SK-N-DZ (cell line): Measurements from ENCODE around the gene KDM8.

Source experiments
- DNase-seq: peaks from one replicate; pipeline ENCODE4 v3.0.0-alpha.2; 2015; ENCODE audit warnings: low spot score

Gene KDM8

GRCh38 chr16:27268376-27269299 is 65.3 kb downstream of the KDM8 start, which contains the start of gene NSMCE1:
NSMCE1 (minus strand) TSS chr16:27268772; CDS start chr16:27257570, 11,202 bp downstream.
- peak; percentile 96 for DNase-seq

GRCh38 chr16:27269300-27270150 is 66.2 kb downstream of the KDM8 start:
- no peak for DNase-seq

- no peak for DNase-seq
Measured at GRCh38 chr16:27270349-27270748, 67.0 kb downstream of the KDM8 start.
